GM10266 (cell line): ENCODE results near the gene OR8K3.

ENCODE experiments used
- DNase-seq: peaks from one replicate; pipeline ENCODE4 v3.0.0; 2012; ENCODE audit errors: extremely low spot score
- TF ChIP-seq, protein P1 (sequence below): IDR thresholded peaks from 2 replicates; pipeline ENCODE4 v1.5.1; 2012; ENCODE audit warnings: mild to moderate bottlenecking, low read depth; ENCODE audit not compliant: control insufficient read depth, insufficient read depth; ENCODE audit errors: missing control alignments

OR8K3 gene

DNA sequence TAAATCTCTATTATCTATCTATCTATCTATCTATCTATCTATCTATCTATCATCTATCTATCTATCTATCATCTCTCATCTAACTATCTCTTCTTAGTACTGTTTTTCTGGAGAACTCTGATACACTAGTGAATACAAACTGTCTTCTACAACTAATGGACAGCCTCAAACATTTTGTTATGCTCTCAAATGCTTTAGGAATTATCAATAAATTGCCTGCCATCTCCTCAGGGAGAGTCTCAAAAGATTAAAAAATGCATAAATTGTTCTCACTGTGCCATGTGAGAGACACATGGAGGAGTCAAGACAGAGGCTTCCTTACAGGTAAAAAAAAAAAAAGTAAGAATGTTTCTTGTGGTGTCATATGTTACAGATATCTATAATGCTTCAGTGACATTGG lies at the start of gene OR8K3:
Gene OR8K3, plus strand, starts transcription at position 301 of the 400 bp plus-strand sequence. CDS start 3,163 bp downstream, outside the sequence.
- TF ChIP-seq, protein P1, sequence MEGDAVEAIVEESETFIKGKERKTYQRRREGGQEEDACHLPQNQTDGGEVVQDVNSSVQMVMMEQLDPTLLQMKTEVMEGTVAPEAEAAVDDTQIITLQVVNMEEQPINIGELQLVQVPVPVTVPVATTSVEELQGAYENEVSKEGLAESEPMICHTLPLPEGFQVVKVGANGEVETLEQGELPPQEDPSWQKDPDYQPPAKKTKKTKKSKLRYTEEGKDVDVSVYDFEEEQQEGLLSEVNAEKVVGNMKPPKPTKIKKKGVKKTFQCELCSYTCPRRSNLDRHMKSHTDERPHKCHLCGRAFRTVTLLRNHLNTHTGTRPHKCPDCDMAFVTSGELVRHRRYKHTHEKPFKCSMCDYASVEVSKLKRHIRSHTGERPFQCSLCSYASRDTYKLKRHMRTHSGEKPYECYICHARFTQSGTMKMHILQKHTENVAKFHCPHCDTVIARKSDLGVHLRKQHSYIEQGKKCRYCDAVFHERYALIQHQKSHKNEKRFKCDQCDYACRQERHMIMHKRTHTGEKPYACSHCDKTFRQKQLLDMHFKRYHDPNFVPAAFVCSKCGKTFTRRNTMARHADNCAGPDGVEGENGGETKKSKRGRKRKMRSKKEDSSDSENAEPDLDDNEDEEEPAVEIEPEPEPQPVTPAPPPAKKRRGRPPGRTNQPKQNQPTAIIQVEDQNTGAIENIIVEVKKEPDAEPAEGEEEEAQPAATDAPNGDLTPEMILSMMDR: no peak
- DNase-seq: no peak

DNA sequence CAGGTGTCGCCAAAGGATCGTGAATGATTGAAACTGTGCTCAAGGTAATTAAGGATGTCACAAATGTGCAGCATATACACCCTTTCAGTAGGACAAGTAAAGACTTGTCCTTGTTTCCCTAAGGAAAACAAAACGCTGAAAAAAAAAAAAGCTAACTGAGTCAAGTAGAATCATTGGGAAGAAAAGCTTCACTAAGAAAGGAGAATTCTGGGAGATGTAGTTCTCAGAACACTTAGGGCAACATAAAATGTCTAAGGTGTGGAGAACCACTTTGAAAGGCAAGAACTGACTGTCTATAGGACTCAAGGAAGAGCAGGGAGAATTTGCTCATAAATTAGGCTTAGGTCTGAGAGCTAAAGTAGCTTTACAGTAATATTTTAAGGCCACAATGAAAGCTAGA lies 43.9 kb upstream of the OR8K3 start:
- TF ChIP-seq, protein P1: no peak
- no peak for DNase-seq

DNA sequence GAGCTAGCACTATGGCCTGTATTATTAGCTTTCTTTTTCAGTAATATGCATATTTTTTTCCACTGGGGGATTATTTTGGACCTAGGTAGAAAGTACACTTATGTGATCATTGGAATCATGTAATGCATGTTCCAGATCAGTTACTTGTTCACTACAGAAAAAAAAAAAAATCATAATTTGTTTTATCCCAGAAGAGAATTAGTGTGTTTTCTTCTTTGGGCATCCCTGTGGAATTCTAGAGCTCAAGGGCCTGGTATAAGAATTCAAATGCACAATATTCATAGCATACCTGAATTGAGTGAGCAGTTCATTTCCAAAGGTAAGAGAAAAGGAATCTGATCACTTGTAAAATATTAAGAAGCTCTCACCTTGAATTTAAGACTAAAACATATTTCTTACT lies 41.1 kb upstream of the OR8K3 start, which contains the start of gene OR5T1:
Gene OR5T1, plus strand, starts transcription at position 301 of the 400 bp plus-strand sequence. CDS start 1,485 bp downstream, outside the sequence.
- DNase-seq: no peak
- TF ChIP-seq, protein P1: no peak

DNA sequence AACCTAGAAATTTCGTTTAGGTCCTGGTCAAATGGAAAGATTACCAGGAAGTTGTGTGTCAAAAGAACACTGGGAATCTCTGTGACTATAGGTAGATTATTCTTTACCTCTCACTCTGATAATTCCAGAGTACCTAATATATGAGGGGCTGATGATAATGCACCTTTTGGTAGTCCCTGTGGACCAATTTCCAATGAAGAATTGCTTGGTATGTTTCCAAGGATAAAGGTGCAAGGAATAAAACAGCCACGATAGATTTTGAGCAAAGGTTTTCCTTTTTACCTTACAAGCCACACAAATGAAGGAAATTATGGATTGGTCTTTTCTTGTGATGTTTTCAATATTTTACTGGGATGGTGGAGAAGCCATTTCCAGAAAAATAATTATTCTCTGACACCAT lies 22.8 kb upstream of the OR8K3 start, which contains the start of gene OR8H1:
Gene OR8H1, minus strand, starts transcription at position 101 of the 400 bp plus-strand sequence. CDS start 1,192 bp downstream, outside the sequence.
- TF ChIP-seq, protein P1: no peak
- DNase-seq: no peak

DNA sequence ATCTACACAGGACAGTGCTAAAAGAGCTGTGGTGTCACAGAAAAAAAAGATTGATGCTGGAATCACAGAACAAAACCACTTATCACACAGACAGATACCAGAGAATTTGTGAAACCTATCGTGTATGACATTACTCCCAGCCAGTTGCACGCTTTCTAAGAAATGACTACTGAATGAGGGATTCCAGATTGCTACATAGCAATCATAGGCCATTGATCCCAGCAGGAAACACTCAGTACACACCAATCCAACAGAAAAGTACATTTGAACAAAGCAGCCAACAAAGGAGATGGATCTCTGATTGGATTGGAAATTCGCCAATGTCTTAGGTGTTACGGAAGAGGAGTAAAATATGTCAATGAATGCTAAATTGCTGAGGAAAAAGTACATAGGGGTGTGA lies 18.0 kb upstream of the OR8K3 start:
- TF ChIP-seq, protein P1: no peak
- DNase-seq: no peak

DNA sequence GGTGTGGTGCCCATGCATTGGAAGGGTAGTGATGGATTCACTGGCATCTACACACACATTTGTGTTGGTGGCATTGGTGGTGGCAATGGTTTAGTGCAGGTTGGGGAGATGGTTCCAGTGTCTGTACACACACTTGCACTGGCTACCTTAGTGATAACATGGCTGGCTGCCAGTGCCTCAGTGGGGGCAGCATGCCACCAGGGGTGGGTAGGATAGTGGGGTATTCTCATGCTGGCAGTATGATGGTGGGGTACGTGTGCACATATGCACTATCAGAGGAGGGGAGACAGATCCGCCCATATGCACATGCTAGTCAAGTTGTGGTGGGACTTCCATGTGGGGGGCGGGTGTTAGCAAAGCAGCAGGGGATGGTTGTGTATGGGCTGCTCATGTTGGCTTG lies 7.1 kb upstream of the OR8K3 start:
- TF ChIP-seq, protein P1: no peak
- no peak for DNase-seq

DNA sequence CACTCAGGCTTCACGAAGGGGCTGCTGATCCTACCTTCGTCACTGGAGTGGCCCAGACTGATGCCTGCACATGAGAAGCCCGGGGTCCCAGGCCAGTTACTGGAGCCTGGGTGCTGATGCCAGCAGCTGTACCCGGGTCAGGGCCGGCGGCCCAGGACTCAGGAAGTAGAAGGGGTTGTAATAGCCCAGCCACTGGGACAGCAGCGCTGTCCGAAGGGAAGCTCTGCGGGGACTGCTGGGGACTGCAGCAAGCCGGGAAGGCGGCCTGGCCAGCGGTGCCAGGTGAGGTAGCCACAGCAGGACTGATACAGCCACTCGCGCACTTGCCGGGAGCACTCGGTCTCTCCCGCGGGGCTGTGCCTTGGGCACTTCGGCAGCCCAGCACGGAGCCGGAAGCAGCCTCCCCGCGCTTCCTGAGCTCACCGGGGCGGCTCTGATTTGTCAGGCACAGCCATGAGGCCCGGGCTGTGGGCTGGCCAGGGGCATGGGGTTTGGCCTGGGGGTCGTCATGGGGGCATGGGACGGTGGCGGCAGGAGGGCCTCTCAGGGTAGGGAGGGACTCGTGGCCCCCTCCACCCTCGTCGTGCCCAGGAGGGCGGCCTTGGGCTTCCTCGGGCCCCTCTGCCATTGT lies 17.0 kb downstream of the OR8K3 start:
- no peak for DNase-seq
- TF ChIP-seq, protein P1: no peak
